GM19455 (cell line): Measurements from ENCODE around the gene RHBDF2.
"Not testable (repeated sequence)": the region's sequence is repeated elsewhere in the genome, so short reads cannot be mapped to it uniquely, and the experiment has no call there.

ENCODE experiments used
- ATAC-seq: cut with Tn5 transposase; IDR thresholded peaks from one replicate; pipeline ENCODE4 v1.9.1; 2021; ENCODE audit not compliant: unreplicated experiment

RHBDF2 gene

DNA sequence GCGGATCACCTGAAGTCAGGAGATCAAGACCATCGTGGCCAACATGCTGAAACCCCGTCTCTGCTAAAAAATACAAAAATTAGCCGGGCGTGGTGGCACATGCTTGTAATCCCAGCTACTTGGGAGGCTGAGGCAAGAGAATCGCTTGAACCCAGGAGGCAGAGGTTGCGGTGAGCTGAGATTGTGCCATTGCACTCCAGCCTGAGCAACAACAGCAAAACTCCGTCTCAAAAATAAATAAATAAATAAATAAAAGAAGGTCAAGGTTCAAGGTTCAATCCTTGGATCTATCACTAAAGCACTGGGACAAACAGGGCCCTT lies 24.2 kb upstream of the RHBDF2 start:
- not testable (repeated sequence) for ATAC-seq

DNA sequence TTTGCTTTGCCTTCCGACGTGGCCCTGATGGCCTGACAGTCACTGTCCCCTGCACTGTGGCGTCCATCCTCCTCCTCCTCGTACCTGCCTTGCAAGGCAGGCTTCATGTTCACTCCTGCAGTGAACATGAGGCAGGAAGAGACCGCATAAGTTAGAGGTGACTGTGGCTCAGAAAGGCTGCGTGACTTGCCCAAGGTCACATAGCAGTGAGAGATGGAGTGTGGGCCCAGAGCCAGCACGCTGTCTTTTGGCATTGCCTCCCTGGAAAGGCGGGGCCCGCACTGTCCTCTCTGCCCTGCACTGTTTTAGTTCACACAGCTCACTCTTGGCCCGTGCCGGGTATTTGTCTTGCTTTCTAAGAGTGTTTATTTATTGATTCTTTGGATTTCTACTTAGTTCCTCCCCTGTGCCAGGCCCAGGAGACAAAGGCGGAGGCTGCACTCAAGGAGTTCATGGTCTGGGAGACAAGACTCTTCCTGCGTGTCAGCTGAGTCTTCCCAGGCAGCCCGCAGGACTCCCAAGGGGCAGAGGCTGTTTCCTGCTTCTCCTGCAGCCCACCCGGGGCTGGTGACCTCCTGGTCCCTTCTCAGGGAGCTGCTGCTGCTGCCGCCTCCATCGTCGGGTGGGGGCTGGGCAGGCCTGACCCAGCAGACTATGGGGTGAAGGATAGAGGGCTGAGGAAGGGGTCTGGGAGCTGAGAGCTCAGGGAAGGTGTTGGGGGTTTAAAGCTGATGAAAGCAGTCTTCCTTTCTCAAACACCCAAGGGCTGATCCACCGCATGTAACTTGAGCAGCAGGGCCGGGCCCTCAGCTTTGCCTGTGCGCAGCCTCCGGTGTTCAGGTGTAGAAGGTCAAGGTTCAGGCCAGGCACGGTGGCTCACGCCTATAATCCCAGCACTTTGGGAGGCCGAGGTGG lies 23.6 kb upstream of the RHBDF2 start:
- no peak for ATAC-seq

GRCh38 chr17:76523084-76524037 lies 22.1 kb upstream of the RHBDF2 start:
- no peak for ATAC-seq

DNA sequence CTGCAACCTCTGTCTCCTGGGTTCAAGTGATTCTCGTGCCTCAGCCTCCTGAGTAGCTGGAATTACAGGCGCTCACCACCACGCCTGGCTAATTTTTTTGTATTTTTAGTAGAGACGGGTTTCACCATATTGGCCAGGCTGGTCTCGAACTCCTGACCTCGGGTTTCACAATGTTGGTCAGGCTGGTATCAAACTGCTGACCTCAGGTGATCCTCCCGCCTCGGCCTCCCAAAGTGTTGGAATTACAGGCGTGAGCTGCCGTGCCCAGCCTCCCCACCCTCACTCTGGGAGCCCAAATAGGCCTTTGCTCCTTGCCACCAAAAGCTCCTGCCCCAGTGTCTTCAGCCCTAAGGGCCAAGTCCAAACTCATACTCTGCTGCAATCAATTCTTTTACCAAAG lies 20.5 kb upstream of the RHBDF2 start:
- not testable (repeated sequence) for ATAC-seq

GRCh38 chr17:76521262-76521661 lies 20.0 kb upstream of the RHBDF2 start:
- no peak for ATAC-seq

DNA sequence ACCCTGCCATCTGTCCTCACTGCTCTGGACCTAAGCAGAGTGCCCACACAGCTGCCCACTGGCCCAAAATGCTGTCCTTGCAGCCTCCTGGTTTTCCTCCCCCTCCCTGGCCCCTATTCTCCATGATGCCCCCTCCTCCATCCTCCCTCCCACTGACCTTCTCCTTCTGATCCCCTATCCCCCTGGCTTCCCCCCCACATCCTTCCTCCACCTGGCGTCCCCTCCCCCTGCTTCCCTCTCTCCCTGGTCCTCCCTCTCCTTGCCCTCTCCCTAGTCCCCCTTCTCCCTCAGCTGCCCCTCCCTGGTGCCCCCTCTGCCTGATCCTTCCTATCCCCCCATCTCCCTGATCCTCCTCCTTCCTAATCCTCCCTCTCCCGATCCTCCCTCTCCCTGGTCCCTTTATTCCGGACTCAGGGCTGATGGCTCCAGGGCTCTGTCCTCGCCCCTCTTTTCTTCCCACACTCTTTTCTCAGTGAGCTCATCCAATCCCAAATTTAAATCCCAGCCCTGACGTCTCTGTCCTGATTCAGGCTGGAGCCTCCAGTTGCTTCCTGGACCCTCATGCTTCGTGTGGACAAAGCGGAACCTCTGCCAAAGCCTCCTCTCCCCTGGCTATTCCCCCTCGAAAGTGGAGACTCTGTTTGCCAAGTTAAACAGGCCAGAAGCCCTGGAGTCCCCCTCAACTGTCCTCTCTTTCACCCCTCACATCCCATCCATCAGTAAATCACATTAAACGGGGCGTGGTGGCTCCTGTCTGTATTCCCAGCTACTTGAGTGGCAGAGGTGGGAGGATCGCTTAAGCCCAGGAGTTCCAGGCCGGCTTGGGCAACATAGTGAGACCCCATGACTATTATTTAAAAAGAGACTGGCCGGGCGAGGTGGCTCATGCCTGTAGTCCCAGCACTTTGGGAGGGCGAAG lies 18.1 kb upstream of the RHBDF2 start:
- ATAC-seq, result no peak

GRCh38 chr17:76517638-76518038 lies 16.4 kb upstream of the RHBDF2 start:
- ATAC-seq, result no peak

DNA sequence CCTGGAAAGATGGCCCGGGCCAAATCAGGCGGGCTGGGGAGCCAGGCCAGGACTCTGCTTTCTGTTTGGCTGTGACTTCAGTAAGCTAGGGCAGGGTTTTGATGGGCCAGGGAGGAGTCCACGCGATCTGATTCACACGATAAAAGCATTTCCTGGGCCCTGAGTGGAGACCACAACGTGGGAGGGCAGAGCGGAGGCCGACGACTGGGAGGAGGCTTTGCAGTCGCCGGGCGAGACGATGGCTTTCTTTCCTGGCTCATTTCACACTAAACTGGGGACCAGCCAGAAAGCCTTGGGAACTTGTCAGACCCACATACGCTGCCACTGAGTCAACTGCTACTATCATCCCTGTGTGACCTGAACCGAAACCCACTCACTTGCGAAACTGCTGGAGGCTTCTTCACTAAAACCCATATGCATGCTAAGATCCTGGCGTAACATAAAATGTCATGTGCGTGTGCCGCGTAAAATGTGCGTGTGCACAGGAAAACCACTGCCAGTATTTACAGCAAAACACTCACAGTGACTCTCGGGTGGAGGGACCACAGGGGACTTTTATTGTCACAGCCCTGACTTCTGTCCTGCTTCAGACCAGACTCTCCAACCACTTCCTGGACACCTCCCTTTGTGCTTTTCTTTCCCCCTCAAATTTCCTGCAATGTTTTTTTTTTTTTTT lies 14.2 kb upstream of the RHBDF2 start:
- no peak for ATAC-seq

DNA sequence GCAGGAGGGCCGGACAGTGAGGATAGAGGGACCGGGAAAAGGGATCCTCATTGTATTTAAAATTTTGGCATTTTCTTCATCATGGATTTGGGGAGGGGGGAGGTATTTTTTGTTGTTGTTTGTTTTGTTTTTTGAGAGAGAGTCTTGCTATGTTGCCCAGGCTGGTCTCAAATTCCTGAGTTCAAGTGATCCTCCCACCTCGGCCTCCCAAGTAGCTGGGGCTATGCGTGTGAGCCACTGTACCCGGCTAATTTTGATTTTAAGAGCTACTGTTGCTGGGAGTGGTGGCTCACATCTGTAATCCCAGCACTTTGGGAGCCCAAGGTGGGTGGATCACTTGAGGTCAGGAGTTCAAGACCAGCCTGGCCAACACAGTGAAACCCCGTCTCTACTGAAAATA lies 13.1 kb upstream of the RHBDF2 start:
- ATAC-seq, result not testable (repeated sequence)

- no peak for ATAC-seq
Measured at GRCh38 chr17:76513306-76513692, 12.1 kb upstream of the RHBDF2 start.

GRCh38 chr17:76512366-76513305 lies 11.4 kb upstream of the RHBDF2 start:
- no peak for ATAC-seq

- ATAC-seq, result no peak
Measured at GRCh38 chr17:76511668-76512365, 10.6 kb upstream of the RHBDF2 start.

DNA sequence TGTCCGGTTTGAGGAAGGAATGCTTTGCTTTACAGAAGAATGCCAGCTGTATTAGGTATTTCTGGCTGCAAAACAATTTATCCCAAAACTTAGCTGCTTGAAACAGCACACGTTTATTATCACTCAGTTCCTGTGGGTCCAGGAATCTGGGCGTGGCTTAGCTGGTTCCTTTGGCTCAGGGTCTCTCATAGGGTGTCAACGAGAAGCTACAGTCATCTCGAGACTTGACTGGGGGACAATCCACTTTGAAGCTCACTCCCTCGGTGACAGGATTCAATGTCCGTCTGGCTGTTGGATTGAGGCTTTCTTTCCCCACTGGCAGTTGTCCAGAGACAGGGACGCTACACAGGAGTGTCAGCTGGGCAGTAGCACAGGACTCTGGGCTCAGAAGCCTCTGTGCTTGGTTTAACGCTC lies 9.6 kb upstream of the RHBDF2 start:
- ATAC-seq, result no peak

GRCh38 chr17:76508472-76509063 lies 7.3 kb upstream of the RHBDF2 start:
- ATAC-seq, result not testable (repeated sequence)

GRCh38 chr17:76506408-76507345 lies 5.5 kb upstream of the RHBDF2 start:
- ATAC-seq, result peak; percentile 69

DNA sequence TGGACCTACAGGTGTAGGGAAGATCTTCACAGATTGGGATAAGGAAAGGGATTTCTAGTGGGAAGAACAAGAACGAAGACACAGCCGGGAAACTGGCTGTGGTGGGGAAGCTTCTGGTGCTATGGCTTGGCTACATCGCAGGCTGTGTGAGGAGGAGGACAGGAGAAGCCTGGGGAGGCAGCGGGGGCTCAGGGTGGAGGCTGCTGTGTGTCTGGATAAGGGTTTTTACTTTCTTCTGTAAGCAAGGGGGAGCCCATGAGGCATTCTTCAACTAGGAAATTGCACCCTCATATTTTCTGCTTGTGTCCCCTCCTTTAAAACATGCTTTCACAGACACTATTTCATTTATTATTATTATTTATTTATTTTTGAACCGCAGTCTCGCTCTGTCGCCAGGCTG lies 2.9 kb upstream of the RHBDF2 start:
- no peak for ATAC-seq
